ENCODE results near the gene KDSR.
A peak's percentile ranks its signal among the peaks of the same experiment; 100 is the strongest.

GRCh38 chr18:63366213-63367052, 573 bp downstream of the KDSR start:
- TF ChIP-seq CTCF (CRISPR knock-in tag; IDR thresholded peaks at IDR 0.05) (0 out of 2 replicates have a peak, but pooled peaks have one; percentile 0), SALL2 (CRISPR knock-in tag; IDR thresholded peaks at IDR 0.05) (0 out of 2 replicates have a peak, but pooled peaks have one; percentile 34), ZNF513 (CRISPR knock-in tag; conservative IDR thresholded peaks at IDR 0.05) (no peak), POLR2A (IDR thresholded peaks at IDR 0.05; ENCODE audit: insufficient read depth in 1 of 2, low read depth in 2 of 2, low read length in 2 of 2) (peak; percentile 29 to 36; a peak in 1 of 4 replicates)

Measured in HepG2 (cell line).